Right atrium auricular region (tissue), 2 donors: ENCODE measurements around the gene PAM16. TPM values are rescaled to one million over a fixed set of nuclear protein-coding genes. Genes with fewer than 3 reads are reported as not detected.

ENCODE experiments used
- DNase-seq: peaks from one replicate; pipeline ENCODE4 v3.0.0-alpha.2; 2019; ENCODE audit warnings: low spot score
- H3K27ac ChIP-seq, 2 donors: fragments of 200-600 bp; sonication (generic); 1 replicate in 1 of 2; 2 replicates in 1 of 2; pipeline ENCODE4 v1.5.1; 2016 to 2019
- H3K27me3 ChIP-seq, 2 donors: fragments of 200-600 bp; sonication (generic); one replicate each; pipeline versions ENCODE4 v1.5.1 to v1.6.0; 2017 to 2019
- H3K36me3 ChIP-seq: fragments of 200-600 bp; sonication (generic); one replicate; pipeline ENCODE4 v1.5.1; 2016
- H3K4me1 ChIP-seq, 2 donors: fragments of 200-600 bp; sonication (generic); one replicate each; pipeline versions ENCODE4 v1.5.1 to v1.6.0; 2017 to 2019
- H3K4me3 ChIP-seq, 2 donors: fragments of 200-600 bp; sonication (generic); 1 replicate in 1 of 2; 2 replicates in 1 of 2; pipeline ENCODE4 v1.5.1; 2017 to 2019; ENCODE audit warnings: mild to moderate bottlenecking in 1 of 2, moderate library complexity in 1 of 2
- H3K9me3 ChIP-seq, 2 donors: fragments of 200-600 bp; sonication (generic); one replicate each; pipeline ENCODE4 v1.5.1; 2019
- CTCF ChIP-seq, 2 donors: fragments of 200-600 bp; sonication (generic); IDR thresholded peaks; one replicate each; pipeline ENCODE4 v1.5.1; 2019; ENCODE audit warnings: antibody characterized with exemption in 2 of 2
- total RNA-seq, 2 donors: library from RNA; depleted of rRNA; stranded (reverse); fragments of >200 nt; gene quantifications; one replicate each; pipeline ENCODE4 v1.1.0, GENCODE V29; 2016

Gene PAM16
- total RNA-seq, 2 donors from 2014 or later: 54.6 to 85.7 TPM

GRCh38 chr16:4392382-4393239 is 41.5 kb upstream of the PAM16 start:
- peaks cover 0 to 29% of the 10 kb centered on the region in 2 donors for H3K4me1 ChIP-seq
- peaks cover 8% of the 10 kb centered on the region for H3K36me3 ChIP-seq
- H3K27ac ChIP-seq: peak overlapping the region; percentile 21 to 56
- no peak overlapping the region for H3K4me3 ChIP-seq
- no peaks in the 10 kb centered on the region for H3K27me3 ChIP-seq
- TF ChIP-seq CTCF (IDR thresholded peaks at IDR 0.05): no peak
- DNase-seq: no peak
- H3K9me3 ChIP-seq: no peaks in the 10 kb centered on the region

- Histone ChIP-seq H3K4me3 (no peak overlapping the region), H3K27me3 (no peaks in the 10 kb centered on the region), H3K9me3 (no peaks in the 10 kb centered on the region), H3K27ac (no peak overlapping the region), H3K36me3 (peaks cover 8% of the 10 kb centered on the region), H3K4me1 (peaks cover 0 to 38% of the 10 kb centered on the region in 2 donors)
- DNase-seq: no peak
- no peak for TF ChIP-seq CTCF (IDR thresholded peaks at IDR 0.05)
Measured at GRCh38 chr16:4391631-4392381, 40.7 kb upstream of the PAM16 start.

GRCh38 chr16:4390266-4391260 is 39.4 kb upstream of the PAM16 start:
- no peak overlapping the region for H3K27ac ChIP-seq
- TF ChIP-seq CTCF (IDR thresholded peaks at IDR 0.05): no peak
- no peaks in the 10 kb centered on the region for H3K27me3 ChIP-seq
- no peaks in the 10 kb centered on the region for H3K9me3 ChIP-seq
- no peak for DNase-seq
- peaks cover 8% of the 10 kb centered on the region for H3K36me3 ChIP-seq
- peaks cover 0 to 50% of the 10 kb centered on the region in 2 donors for H3K4me1 ChIP-seq
- H3K4me3 ChIP-seq: no peak overlapping the region

- Histone ChIP-seq H3K4me3 (no peak overlapping the region), H3K4me1 (peaks cover 0 to 53% of the 10 kb centered on the region in 2 donors), H3K27me3 (no peaks in the 10 kb centered on the region), H3K27ac (peak overlapping the region; percentile 59 to 72), H3K9me3 (no peaks in the 10 kb centered on the region), H3K36me3 (no peaks in the 10 kb centered on the region)
- no peak for DNase-seq
- TF ChIP-seq CTCF (IDR thresholded peaks at IDR 0.05): no peak
Measured at GRCh38 chr16:4389051-4389955, 38.2 kb upstream of the PAM16 start.
